Measurements from ENCODE around the gene DPH3. TPM values are rescaled to one million over a fixed set of nuclear protein-coding genes. Genes with fewer than 3 reads are reported as not detected.
A peak's percentile ranks its signal among the peaks of the same experiment; 100 is the strongest.

DPH3 gene
- total RNA-seq, 5 donors from 2014 or later (not counting 1 experiment from before 2014, with no cell fraction given), result 13.1 to 19.0 (median 14.4) TPM

GRCh38 chr3:16302082-16302631, 37.4 kb upstream of the DPH3 start:
- peak overlapping the region; percentile 35 to 71 for H3K4me3 ChIP-seq (ENCODE audit: control insufficient read depth in 1 of 2, extremely low read depth in 1 of 2, low read length in 1 of 2)
- WGBS (ENCODE audit: insufficient coverage), result 0% methylated on average over 2 of the region's 6 CpGs
- peaks cover 0 to 69% of the 10 kb centered on the region in 2 donors for H3K36me3 ChIP-seq (ENCODE audit: control insufficient read depth in 2 of 2, extremely low read depth in 1 of 2, insufficient read depth in 1 of 2, low read length in 1 of 2)
- H3K27ac ChIP-seq (ENCODE audit: low read length), result peak overlapping the region; percentile 77
- Mint-ChIP-seq H3K36me3 (peaks cover 73% of the 10 kb centered on the region), H3K4me3 (peak overlapping the region; percentile 85 to 88 (median 88)), H3K27me3 (no peaks in the 10 kb centered on the region), H3K4me1 (peaks cover 97 to 98% (median 97%) of the 10 kb centered on the region in 3 donors), H3K9me3 (no peaks in the 10 kb centered on the region), H3K27ac (peak overlapping the region; percentile 98 to 99)
- DNase-seq (no peak), ATAC-seq (replicated peaks in 1 of 4) (no peak)
- CTCF ChIA-PET, result interaction anchor here (1.2 to 5.0 kb wide), 3 partner anchors 11 to 17 kb away, joined by 3 to 49 read pairs (median 14); no protein-coding TSS in a partner anchor
- H3K27me3 ChIP-seq (replicated peaks in 1 of 2; ENCODE audit: control insufficient read depth in 2 of 2, extremely low read depth in 1 of 2, insufficient read depth in 2 of 2, low read length in 1 of 2), result no peaks in the 10 kb centered on the region
- POLR2A ChIA-PET, result interaction anchor here (0.5 to 4.5 kb wide), 6 partner anchors 11 to 509 kb away, joined by 3 to 21 read pairs (median 3); partner anchors contain the start of genes DPH3 (in 1 of the 2) and OXNAD1 (in 1 of the 2)
- no peaks in the 10 kb centered on the region for H3K9me3 ChIP-seq
- H3K4me1 ChIP-seq (ENCODE audit: control insufficient read depth in 1 of 2, extremely low read depth in 1 of 2, insufficient read depth in 2 of 2, low read length in 2 of 2), result peaks cover 74 to 95% of the 10 kb centered on the region in 2 experiments

GRCh38 chr3:16301507-16301906, 36.8 kb upstream of the DPH3 start:
- ATAC-seq (replicated peaks in 1 of 4), result peak; percentile 9 to 46 (median 38)
- ChIA-PET CTCF (interaction anchor here (0.8 to 5.0 kb wide), 9 partner anchors 10 to 36 kb away, joined by 3 to 49 read pairs (median 6); partner anchors contain the start of gene OXNAD1 (in 1 of the 2)), POLR2A (interaction anchor here (1.1 to 4.5 kb wide), 8 partner anchors 11 to 36 kb away, joined by 3 to 21 read pairs (median 4); partner anchors contain the start of genes DPH3 (in 1 of the 2) and OXNAD1 (in 1 of the 2))
- Mint-ChIP-seq H3K27ac (peak overlapping the region; percentile 98 to 99), H3K36me3 (peaks cover 73% of the 10 kb centered on the region), H3K27me3 (no peaks in the 10 kb centered on the region), H3K4me3 (peak overlapping the region; percentile 85 to 88 (median 88)), H3K4me1 (peaks cover 96 to 98% (median 97%) of the 10 kb centered on the region in 3 donors), H3K9me3 (no peaks in the 10 kb centered on the region)
- Histone ChIP-seq H3K4me3 (ENCODE audit: control insufficient read depth in 1 of 2, extremely low read depth in 1 of 2, low read length in 1 of 2) (peak overlapping the region; percentile 35 to 71), H3K4me1 (ENCODE audit: control insufficient read depth in 1 of 2, extremely low read depth in 1 of 2, insufficient read depth in 2 of 2, low read length in 2 of 2) (peaks cover 71 to 94% of the 10 kb centered on the region in 2 experiments), H3K27me3 (replicated peaks in 1 of 2; ENCODE audit: control insufficient read depth in 2 of 2, extremely low read depth in 1 of 2, insufficient read depth in 2 of 2, low read length in 1 of 2) (no peaks in the 10 kb centered on the region), H3K27ac (ENCODE audit: low read length) (peak overlapping the region; percentile 77), H3K36me3 (ENCODE audit: control insufficient read depth in 2 of 2, extremely low read depth in 1 of 2, insufficient read depth in 1 of 2, low read length in 1 of 2) (peaks cover 0 to 68% of the 10 kb centered on the region in 2 donors), H3K9me3 (no peaks in the 10 kb centered on the region)
- WGBS (ENCODE audit: insufficient coverage), result no CpG with 5 or more reads among the region's 6 CpGs
- peak in 4 of 35 experiments; percentile 43 to 45 (median 44) for DNase-seq

- WGBS (ENCODE audit: insufficient coverage), result 0% methylated on average over 1 of the region's 2 CpGs
- no peaks in the 10 kb centered on the region for H3K27me3 Mint-ChIP-seq
- Histone ChIP-seq H3K4me3 (ENCODE audit: control insufficient read depth in 1 of 2, extremely low read depth in 1 of 2, low read length in 1 of 2) (peak overlapping the region; percentile 35 to 71), H3K4me1 (ENCODE audit: control insufficient read depth in 1 of 2, extremely low read depth in 1 of 2, insufficient read depth in 2 of 2, low read length in 2 of 2) (peaks cover 70 to 94% of the 10 kb centered on the region in 2 experiments), H3K27me3 (replicated peaks in 1 of 2; ENCODE audit: control insufficient read depth in 2 of 2, extremely low read depth in 1 of 2, insufficient read depth in 2 of 2, low read length in 1 of 2) (no peaks in the 10 kb centered on the region), H3K9me3 (no peaks in the 10 kb centered on the region), H3K36me3 (ENCODE audit: control insufficient read depth in 2 of 2, extremely low read depth in 1 of 2, insufficient read depth in 1 of 2, low read length in 1 of 2) (peaks cover 0 to 65% of the 10 kb centered on the region in 2 donors), H3K27ac (ENCODE audit: low read length) (peak overlapping the region; percentile 77)
- H3K4me1 Mint-ChIP-seq, result peaks cover 96 to 98% (median 97%) of the 10 kb centered on the region in 3 donors
- POLR2A ChIA-PET, result interaction anchor here (0.6 to 4.5 kb wide), 10 partner anchors 10 to 37 kb away, joined by 3 to 21 read pairs (median 4); partner anchors contain the start of genes DPH3 (in 1 of the 2) and OXNAD1 (in 1 of the 2)
- no peaks in the 10 kb centered on the region for H3K9me3 Mint-ChIP-seq
- ATAC-seq (replicated peaks in 1 of 4) (peak; percentile 82 to 89 (median 85)), DNase-seq (peak in 34 of 35 experiments; percentile 37 to 84 (median 59))
- H3K4me3 Mint-ChIP-seq, result peak overlapping the region; percentile 85 to 88 (median 88)
- CTCF ChIA-PET, result interaction anchor here (0.8 to 5.0 kb wide), 10 partner anchors 10 to 35 kb away, joined by 3 to 49 read pairs (median 5); partner anchors contain the start of gene OXNAD1 (in 1 of the 2)
- H3K27ac Mint-ChIP-seq, result peak overlapping the region; percentile 98 to 99
- H3K36me3 Mint-ChIP-seq, result peaks cover 75% of the 10 kb centered on the region
Measured at GRCh38 chr3:16300881-16301359, 36.2 kb upstream of the DPH3 start.

- H3K4me3 ChIP-seq (ENCODE audit: control insufficient read depth in 1 of 2, extremely low read depth in 1 of 2, low read length in 1 of 2), result peak overlapping the region; percentile 35 to 71
- H3K27ac ChIP-seq (ENCODE audit: low read length), result peak overlapping the region; percentile 77
- peaks cover 96 to 98% (median 97%) of the 10 kb centered on the region in 3 donors for H3K4me1 Mint-ChIP-seq
- ATAC-seq (replicated peaks in 1 of 4), result peak in 3 of 4 experiments; percentile 5 to 11 (median 10)
- peak overlapping the region; percentile 85 to 88 (median 88) for H3K4me3 Mint-ChIP-seq
- POLR2A ChIA-PET, result interaction anchor here (0.6 to 4.5 kb wide), 8 partner anchors 9 to 36 kb away, joined by 4 to 21 read pairs (median 6); no protein-coding TSS in a partner anchor
- peaks cover 0 to 65% of the 10 kb centered on the region in 2 donors for H3K36me3 ChIP-seq (ENCODE audit: control insufficient read depth in 2 of 2, extremely low read depth in 1 of 2, insufficient read depth in 1 of 2, low read length in 1 of 2)
- peaks cover 66 to 92% of the 10 kb centered on the region in 2 experiments for H3K4me1 ChIP-seq (ENCODE audit: control insufficient read depth in 1 of 2, extremely low read depth in 1 of 2, insufficient read depth in 2 of 2, low read length in 2 of 2)
- peak in 1 of 35 experiments; percentile 54 for DNase-seq
- no peaks in the 10 kb centered on the region for H3K9me3 Mint-ChIP-seq
- no CpG with 5 or more reads among the region's 2 CpGs for WGBS (ENCODE audit: insufficient coverage)
- peaks cover 76% of the 10 kb centered on the region for H3K36me3 Mint-ChIP-seq
- H3K9me3 ChIP-seq, result no peaks in the 10 kb centered on the region
- H3K27me3 ChIP-seq (replicated peaks in 1 of 2; ENCODE audit: control insufficient read depth in 2 of 2, extremely low read depth in 1 of 2, insufficient read depth in 2 of 2, low read length in 1 of 2), result no peaks in the 10 kb centered on the region
- no peaks in the 10 kb centered on the region for H3K27me3 Mint-ChIP-seq
- peak overlapping the region; percentile 98 to 99 for H3K27ac Mint-ChIP-seq
- CTCF ChIA-PET, result interaction anchor here in 1 of 2 donors (0.8 to 5.0 kb wide), 7 partner anchors 9 to 35 kb away, joined by 3 to 49 read pairs (median 9); partner anchors contain the start of gene OXNAD1
Measured at GRCh38 chr3:16300307-16300706, 35.6 kb upstream of the DPH3 start.

- Histone ChIP-seq H3K4me1 (ENCODE audit: control insufficient read depth in 1 of 2, extremely low read depth in 1 of 2, insufficient read depth in 2 of 2, low read length in 2 of 2) (peaks cover 64 to 92% of the 10 kb centered on the region in 2 experiments), H3K36me3 (ENCODE audit: control insufficient read depth in 2 of 2, extremely low read depth in 1 of 2, insufficient read depth in 1 of 2, low read length in 1 of 2) (peaks cover 0 to 64% of the 10 kb centered on the region in 2 donors), H3K9me3 (no peaks in the 10 kb centered on the region), H3K27me3 (replicated peaks in 1 of 2; ENCODE audit: control insufficient read depth in 2 of 2, extremely low read depth in 1 of 2, insufficient read depth in 2 of 2, low read length in 1 of 2) (no peaks in the 10 kb centered on the region), H3K27ac (ENCODE audit: low read length) (peak overlapping the region; percentile 77), H3K4me3 (ENCODE audit: control insufficient read depth in 1 of 2, extremely low read depth in 1 of 2, low read length in 1 of 2) (peak overlapping the region in 1 of 2 donors; percentile 38)
- H3K4me3 Mint-ChIP-seq, result peak overlapping the region; percentile 14 to 88 (median 85)
- CTCF ChIA-PET, result interaction anchor here in 1 of 2 donors (1.9 to 2.0 kb wide), 2 partner anchors 14 to 20 kb away, joined by 9 to 15 read pairs; no protein-coding TSS in a partner anchor
- peaks cover 96 to 97% (median 96%) of the 10 kb centered on the region in 3 donors for H3K4me1 Mint-ChIP-seq
- H3K27me3 Mint-ChIP-seq, result no peaks in the 10 kb centered on the region
- H3K9me3 Mint-ChIP-seq, result no peaks in the 10 kb centered on the region
- 0% methylated on average over 1 of the region's 3 CpGs for WGBS (ENCODE audit: insufficient coverage)
- peak overlapping the region; percentile 98 to 99 for H3K27ac Mint-ChIP-seq
- POLR2A ChIA-PET, result interaction anchor here (0.6 to 4.5 kb wide), 3 partner anchors 9 to 19 kb away, joined by 4 to 21 read pairs (median 5); no protein-coding TSS in a partner anchor
- no peak for DNase-seq
- peaks cover 73% of the 10 kb centered on the region for H3K36me3 Mint-ChIP-seq
- no peak for ATAC-seq (replicated peaks in 1 of 4)
Measured at GRCh38 chr3:16299746-16300145, 35.0 kb upstream of the DPH3 start.

GRCh38 chr3:16298891-16299290, 34.1 kb upstream of the DPH3 start:
- no peak for DNase-seq

More at GRCh38 chr3:16298891-16299290, 34.1 kb upstream of the DPH3 start:
- no peaks in the 10 kb centered on the region for H3K27me3 Mint-ChIP-seq
- Histone ChIP-seq H3K27ac (ENCODE audit: low read length) (peak overlapping the region; percentile 77), H3K9me3 (no peaks in the 10 kb centered on the region), H3K27me3 (replicated peaks in 1 of 2; ENCODE audit: control insufficient read depth in 2 of 2, extremely low read depth in 1 of 2, insufficient read depth in 2 of 2, low read length in 1 of 2) (no peaks in the 10 kb centered on the region), H3K4me3 (ENCODE audit: control insufficient read depth in 1 of 2, extremely low read depth in 1 of 2, low read length in 1 of 2) (no peak overlapping the region), H3K36me3 (ENCODE audit: control insufficient read depth in 2 of 2, extremely low read depth in 1 of 2, insufficient read depth in 1 of 2, low read length in 1 of 2) (peaks cover 0 to 57% of the 10 kb centered on the region in 2 donors), H3K4me1 (ENCODE audit: control insufficient read depth in 1 of 2, extremely low read depth in 1 of 2, insufficient read depth in 2 of 2, low read length in 2 of 2) (peaks cover 62 to 90% of the 10 kb centered on the region in 2 experiments)
- ChIA-PET POLR2A (no interaction called here), CTCF (no interaction called here)
- H3K9me3 Mint-ChIP-seq, result peaks cover 0 to 1% (median 0%) of the 10 kb centered on the region in 3 donors
- H3K4me3 Mint-ChIP-seq, result peak overlapping the region; percentile 32 to 88 (median 49)
- H3K36me3 Mint-ChIP-seq, result peaks cover 69% of the 10 kb centered on the region
- WGBS (ENCODE audit: insufficient coverage), result 62% methylated on average over 6 of the region's 6 CpGs
- peaks cover 96 to 97% (median 97%) of the 10 kb centered on the region in 3 donors for H3K4me1 Mint-ChIP-seq
- no peak for ATAC-seq (replicated peaks in 1 of 4)
- peak overlapping the region; percentile 98 to 99 for H3K27ac Mint-ChIP-seq
